Stimulated activated CD8-positive, alpha-beta memory T cell treated with anti-CD3 and anti-CD28 coated beads, Interleukin-15, amount 100 ng/mL, for 4 hours (primary cell): ENCODE results near the gene POGZ.
A peak's percentile ranks its signal among the peaks of the same experiment; 100 is the strongest.
"Not testable (repeated sequence)": the region's sequence is repeated elsewhere in the genome, so short reads cannot be mapped to it uniquely, and the experiment has no call there.

Experiments used
- DNase-seq, 2 donors: peaks; one replicate each; pipeline ENCODE4 v3.0.0-alpha.2; 2020; ENCODE audit warnings: low read depth in 2 of 2

POGZ gene

DNA sequence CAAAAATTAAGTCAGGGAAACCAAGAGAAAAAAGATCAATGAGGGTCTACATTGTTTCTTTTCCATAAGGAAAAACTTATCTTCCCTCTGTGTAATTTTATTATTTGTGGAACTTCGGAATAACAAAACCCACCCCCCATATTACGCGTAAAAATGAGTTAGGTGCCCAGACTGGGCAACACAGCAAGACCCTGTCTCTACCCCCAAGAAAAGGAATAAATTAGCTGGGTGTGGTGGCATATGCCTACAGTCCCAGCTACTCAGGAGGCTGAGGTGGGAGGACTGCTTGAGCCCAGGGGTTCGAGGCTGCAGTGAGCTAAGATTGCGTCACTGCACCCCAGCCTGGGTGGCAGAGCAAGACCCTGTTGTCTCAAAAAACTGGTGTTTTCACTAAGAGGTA, 39.5 kb downstream of the POGZ start:
- no peak for DNase-seq

DNA sequence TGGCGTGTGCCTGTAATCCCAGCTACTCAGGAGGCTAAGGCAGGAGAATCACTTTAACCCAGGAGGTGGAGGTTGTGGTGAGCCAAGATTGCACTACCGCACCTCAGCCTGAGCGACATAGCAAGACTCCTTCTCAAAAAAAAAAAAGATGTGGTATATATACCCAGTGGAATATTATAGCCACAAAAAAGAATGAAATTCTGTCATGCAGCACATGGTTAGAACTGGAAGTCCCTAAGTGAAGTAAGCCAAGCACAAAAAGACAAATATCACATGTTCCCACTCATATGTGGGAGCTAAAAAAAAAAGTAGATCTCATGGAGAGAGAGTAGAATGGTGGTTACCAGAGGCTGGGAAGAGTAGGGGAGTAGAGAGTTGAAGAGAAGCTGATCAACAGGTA, 41.2 kb downstream of the POGZ start:
- DNase-seq = no peak

DNA sequence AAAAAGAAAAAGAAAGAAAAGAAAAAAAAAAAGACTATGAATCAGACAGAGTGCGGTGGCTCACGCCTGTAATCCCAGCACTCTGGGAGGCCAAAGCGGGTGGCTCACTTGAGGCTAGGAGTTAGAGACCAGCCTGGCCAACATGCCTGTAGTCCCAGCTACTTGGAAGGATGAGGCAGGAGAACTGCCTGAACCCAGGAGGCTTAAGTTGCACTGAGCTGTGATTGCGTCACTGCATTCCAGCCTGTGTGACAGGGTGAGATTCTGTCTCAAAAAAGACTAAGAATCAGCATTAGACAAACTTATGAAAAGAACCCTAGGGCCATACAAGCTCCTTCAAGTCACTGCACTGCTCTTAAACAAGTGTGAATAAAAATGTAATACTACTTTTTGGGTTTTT, 43.1 kb downstream of the POGZ start:
- no peak for DNase-seq

DNA sequence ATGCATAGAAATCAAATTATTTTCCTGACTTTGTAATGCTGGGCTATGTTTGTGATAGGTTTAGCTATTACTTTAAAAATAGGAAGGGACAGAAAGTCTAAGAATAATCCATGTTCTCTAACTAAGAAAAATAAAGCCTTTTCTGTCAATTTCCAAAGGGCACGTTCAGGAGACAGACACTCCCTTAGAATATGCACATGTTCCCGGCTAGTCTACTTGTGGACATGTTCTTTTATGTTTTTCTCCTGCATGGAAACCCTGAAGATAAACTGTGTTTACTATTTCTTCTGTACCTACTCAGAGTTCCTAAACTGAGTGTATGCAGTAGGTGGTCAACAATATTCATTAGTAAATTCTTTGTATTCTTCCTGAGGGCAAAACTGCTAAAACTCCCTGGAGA, 47.4 kb downstream of the POGZ start:
- no peak for DNase-seq

DNA sequence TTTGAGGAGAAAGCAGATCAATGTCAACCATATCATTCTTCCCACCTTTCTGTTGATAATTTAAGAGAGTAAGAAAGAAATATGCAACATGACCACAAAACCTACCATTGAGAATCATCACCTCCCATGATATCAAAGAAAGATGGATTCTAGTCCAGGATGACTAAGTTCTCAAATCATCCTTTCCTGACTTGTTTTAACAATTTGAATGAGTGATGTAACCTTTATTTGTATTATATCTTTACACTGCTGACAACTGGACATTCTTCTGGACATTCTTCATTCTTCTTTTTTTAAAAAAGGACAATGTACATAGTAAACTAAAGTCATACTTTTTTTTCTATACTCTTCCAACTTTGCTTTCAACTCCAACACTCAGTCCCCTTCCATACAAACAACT, 50.4 kb downstream of the POGZ start:
- no peak for DNase-seq

GRCh38 chr1:151407304-151407703, 52.0 kb downstream of the POGZ start:
- DNase-seq = no peak

GRCh38 chr1:151406176-151406575, 53.1 kb downstream of the POGZ start:
- no peak for DNase-seq

- DNase-seq = no peak
These were observed 53.9 kb downstream of the POGZ start for GRCh38 chr1:151405187-151405951.

- no peak for DNase-seq
These were observed 55.7 kb downstream of the POGZ start for GRCh38 chr1:151403612-151404011.

GRCh38 chr1:151402764-151403163, 56.5 kb downstream of the POGZ start:
- DNase-seq = no peak

- DNase-seq = no peak
These were observed 57.4 kb downstream of the POGZ start for GRCh38 chr1:151401860-151402259.

- DNase-seq = no peak
These were observed 58.0 kb downstream of the POGZ start for GRCh38 chr1:151401125-151401788.

GRCh38 chr1:151399324-151400171, 59.7 kb downstream of the POGZ start, which contains the start of gene PSMB4:
PSMB4 (plus strand) TSS chr1:151399573; CDS start chr1:151399588, 15 bp downstream.
- peak; percentile 64 to 72 for DNase-seq

DNA sequence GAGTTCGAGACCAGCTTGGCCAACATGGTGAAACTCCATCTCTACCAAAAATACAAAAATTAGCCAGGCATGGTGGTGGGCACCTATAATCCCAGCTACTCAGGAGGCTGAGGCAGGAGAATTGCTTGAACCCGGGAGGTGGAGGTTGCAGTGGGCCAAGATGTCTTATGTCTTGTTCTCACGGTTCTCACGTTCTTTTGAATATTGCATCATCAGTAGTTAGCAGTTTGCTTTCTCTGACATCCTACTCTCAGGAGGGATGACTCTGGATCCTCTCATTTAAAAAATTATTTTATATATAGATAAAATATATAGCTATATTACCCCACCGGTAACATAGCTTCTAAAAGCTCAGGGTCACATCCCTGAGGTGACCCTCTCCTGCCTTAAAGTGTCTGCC, 63.0 kb downstream of the POGZ start:
- DNase-seq = not testable (repeated sequence)

- DNase-seq = no peak
These were observed 65.7 kb downstream of the POGZ start for GRCh38 chr1:151393583-151393982.

GRCh38 chr1:151391079-151391563, 68.2 kb downstream of the POGZ start:
- DNase-seq = no peak

- DNase-seq = not testable (repeated sequence)
These were observed 68.8 kb downstream of the POGZ start for GRCh38 chr1:151390221-151391078.

DNA sequence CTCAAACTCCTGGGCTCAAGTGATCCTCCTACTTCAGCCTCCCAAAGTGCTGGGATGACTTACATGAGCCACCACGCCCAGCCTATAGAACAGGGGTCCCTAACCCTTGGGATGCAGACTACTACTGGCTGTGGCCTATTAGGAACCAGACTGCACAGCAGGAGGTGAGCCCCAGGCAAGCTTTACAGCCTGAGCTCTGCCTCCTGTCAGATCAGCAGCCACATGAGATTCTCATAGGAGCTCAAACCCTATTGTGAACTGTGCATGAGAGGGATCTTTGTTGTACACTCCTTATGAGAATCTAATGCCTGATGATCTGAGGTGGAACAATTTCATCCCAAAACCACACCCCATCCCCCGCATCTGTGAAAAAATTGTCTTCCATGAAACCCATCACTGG, 73.3 kb downstream of the POGZ start:
- DNase-seq = no peak

GRCh38 chr1:151384584-151384983, 74.7 kb downstream of the POGZ start:
- DNase-seq = no peak

DNA sequence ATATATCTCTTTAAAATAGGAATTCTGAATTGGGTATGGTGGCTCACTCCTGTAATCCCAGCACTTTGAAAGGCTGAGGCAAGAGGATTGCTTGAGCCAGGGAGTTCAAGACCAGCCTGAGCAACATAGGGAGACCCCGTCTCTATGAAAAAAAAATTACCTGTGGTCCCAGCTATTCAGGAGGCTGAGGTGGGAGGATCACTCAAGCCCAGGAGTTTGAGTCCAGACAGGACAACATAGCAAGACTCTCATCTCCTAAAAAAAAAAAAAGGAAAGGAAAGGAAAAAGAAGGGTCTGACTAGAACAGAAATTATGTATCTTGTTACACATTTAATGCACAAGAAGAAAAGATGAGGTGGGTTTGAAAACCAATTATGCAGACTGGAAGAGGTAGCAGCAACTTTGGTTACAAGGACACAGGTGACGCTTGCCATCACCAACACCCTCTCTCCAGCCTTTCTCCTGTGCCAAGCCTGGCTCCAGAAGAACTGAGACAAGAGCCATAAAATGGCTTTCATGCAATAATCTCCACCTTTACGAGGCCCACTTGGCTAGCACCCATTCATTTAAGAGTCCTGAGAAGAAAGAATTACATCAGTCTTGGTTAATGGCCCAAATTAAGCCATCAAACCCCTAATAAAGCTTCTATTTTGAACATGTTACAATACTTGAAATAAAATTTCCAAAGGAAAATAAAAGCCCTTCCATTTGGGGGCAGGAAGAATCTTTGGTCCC, 82.0 kb downstream of the POGZ start:
- no peak for DNase-seq

GRCh38 chr1:151373196-151373595, 86.1 kb downstream of the POGZ start:
- no peak for DNase-seq
